ENCODE data around the gene ADAMTS18.
"Not testable (repeated sequence)": the region's sequence is repeated elsewhere in the genome, so short reads cannot be mapped to it uniquely, and the experiment has no call there.

The ADAMTS18 gene

GRCh38 chr16:77277571-77277970 lies 157.3 kb downstream of the ADAMTS18 start:
- no peak for DNase-seq (ENCODE audit: low read depth)

GRCh38 chr16:77277141-77277540 lies 157.7 kb downstream of the ADAMTS18 start:
- H3K4me3 ChIP-seq (ENCODE audit: control insufficient read depth, low read depth, low read length): no peak overlapping the region
- no peak for DNase-seq (ENCODE audit: low read depth)
- TF ChIP-seq CTCF (IDR thresholded peaks at IDR 0.05; ENCODE audit: control insufficient read depth, insufficient read depth, low read depth, low read length, missing control alignments): no peak

More at GRCh38 chr16:77277571-77277970, 157.3 kb downstream of the ADAMTS18 start:
- no peak overlapping the region for H3K4me3 ChIP-seq (ENCODE audit: control insufficient read depth, low read depth, low read length)
- TF ChIP-seq CTCF (IDR thresholded peaks at IDR 0.05; ENCODE audit: control insufficient read depth, insufficient read depth, low read depth, low read length, missing control alignments): no peak

- H3K4me3 ChIP-seq (ENCODE audit: control insufficient read depth, low read depth, low read length): no peak overlapping the region
- DNase-seq (ENCODE audit: low read depth): no peak
- TF ChIP-seq CTCF (IDR thresholded peaks at IDR 0.05; ENCODE audit: control insufficient read depth, insufficient read depth, low read depth, low read length, missing control alignments): no peak
These were observed 158.2 kb downstream of the ADAMTS18 start for GRCh38 chr16:77276661-77277060.

GRCh38 chr16:77275303-77275702 lies 159.5 kb downstream of the ADAMTS18 start:
- not testable (repeated sequence) for DNase-seq (ENCODE audit: low read depth); H3K4me3 ChIP-seq (ENCODE audit: control insufficient read depth, low read depth, low read length)

- TF ChIP-seq CTCF (IDR thresholded peaks at IDR 0.05; ENCODE audit: control insufficient read depth, insufficient read depth, low read depth, low read length, missing control alignments): no peak
These were observed 161.0 kb downstream of the ADAMTS18 start for GRCh38 chr16:77273815-77274214.

GRCh38 chr16:77271532-77272426 lies 163.1 kb downstream of the ADAMTS18 start:
- no peak for TF ChIP-seq CTCF (IDR thresholded peaks at IDR 0.05; ENCODE audit: control insufficient read depth, insufficient read depth, low read depth, low read length, missing control alignments)

More at GRCh38 chr16:77273815-77274214, 161.0 kb downstream of the ADAMTS18 start:
- no peak overlapping the region for H3K4me3 ChIP-seq (ENCODE audit: control insufficient read depth, low read depth, low read length)
- peak; percentile 16 for DNase-seq (ENCODE audit: low read depth)

GRCh38 chr16:77266185-77266584 lies 168.6 kb downstream of the ADAMTS18 start:
- not testable (repeated sequence) for H3K4me3 ChIP-seq (ENCODE audit: control insufficient read depth, low read depth, low read length); DNase-seq (ENCODE audit: low read depth)

More at GRCh38 chr16:77271532-77272426, 163.1 kb downstream of the ADAMTS18 start:
- no peak overlapping the region for H3K4me3 ChIP-seq (ENCODE audit: control insufficient read depth, low read depth, low read length)
- DNase-seq (ENCODE audit: low read depth): no peak

All from AG09309 (cell line).